Measurements from ENCODE around the gene GPD2.

DNA sequence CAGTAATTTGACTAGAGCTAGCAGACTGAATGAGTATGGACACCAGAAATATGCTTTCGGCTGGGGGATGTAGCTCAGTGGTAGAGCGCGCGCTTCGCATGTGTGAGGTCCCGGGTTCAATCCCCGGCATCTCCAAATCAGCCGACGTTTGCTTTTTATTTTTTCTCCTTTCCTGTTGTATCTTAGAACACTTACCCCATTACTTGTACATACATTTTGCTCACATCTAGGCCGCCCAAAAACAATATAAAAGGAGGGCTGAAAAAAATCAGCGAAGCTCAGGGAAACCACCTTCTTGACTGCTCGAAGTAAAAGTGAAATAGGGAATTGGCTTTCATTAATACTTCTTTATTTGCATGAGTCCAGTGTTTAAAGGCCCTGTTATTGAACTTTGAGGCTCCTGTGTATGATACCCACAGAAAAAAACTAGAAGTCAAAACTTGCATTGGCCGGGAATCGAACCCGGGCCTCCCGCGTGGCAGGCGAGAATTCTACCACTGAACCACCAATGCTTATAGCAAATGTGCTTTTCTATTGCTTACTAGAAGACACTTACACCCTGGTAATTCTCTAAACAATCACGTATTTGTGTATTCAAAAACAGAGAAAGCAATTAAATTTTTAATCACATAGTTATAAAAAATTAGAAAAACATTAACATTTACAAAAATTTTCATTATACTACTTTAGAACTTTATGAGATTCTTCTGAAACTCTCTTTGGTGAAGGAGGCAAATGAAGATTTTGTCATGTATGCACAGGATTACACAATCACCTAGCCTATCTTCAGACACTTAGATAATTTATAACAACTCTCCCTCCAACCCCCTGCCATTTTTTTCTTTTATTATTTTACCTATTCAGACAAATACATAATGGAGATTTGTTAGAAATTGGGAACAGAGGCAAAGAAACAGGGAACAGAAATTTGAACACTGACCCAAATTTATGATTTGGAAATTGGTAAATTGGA, 35.2 kb upstream of the GPD2 start:
- no peak for TF ChIP-seq POLR2A (IDR thresholded peaks at IDR 0.05; ENCODE audit: low read depth, low read length)
- TF ChIP-seq POLR2AphosphoS5 (IDR thresholded peaks at IDR 0.05; ENCODE audit: low read depth, low read length), result no peak
- no peak for TF ChIP-seq TAF1 (IDR thresholded peaks at IDR 0.05; ENCODE audit: borderline replicate concordance, low read depth, low read length)

All from GM12892 (cell line).